ENCODE results near the gene CHAT. TPM values are rescaled to one million over a fixed set of nuclear protein-coding genes. Genes with fewer than 3 reads are reported as not detected.

CHAT gene
- total and polyA plus RNA-seq, 4 donors = not detected

- Histone ChIP-seq H3K27ac (ENCODE audit: low read depth in 1 of 2, low read length in 1 of 2) (no peak overlapping the region), H3K4me1 (ENCODE audit: control insufficient read depth in 5 of 5, insufficient read depth in 5 of 5, low read length in 5 of 5) (no peaks in the 10 kb centered on the region), H3K27me3 (ENCODE audit: control insufficient read depth in 3 of 3, insufficient read depth in 3 of 3, low read length in 2 of 3) (peaks cover 0 to 6% (median 0%) of the 10 kb centered on the region in 3 donors), H3K36me3 (ENCODE audit: control insufficient read depth in 4 of 4, insufficient read depth in 4 of 4, low read length in 4 of 4) (no peaks in the 10 kb centered on the region), H3K9me3 (ENCODE audit: control insufficient read depth in 4 of 4, insufficient read depth in 3 of 4, low read length in 3 of 4) (no peaks in the 10 kb centered on the region), H3K4me3 (no peak overlapping the region), H3K9ac (ENCODE audit: insufficient read depth in 1 of 2, low read length in 2 of 2) (no peak overlapping the region)
- ATAC-seq (ENCODE audit: insufficient read depth, low FRiP score) = no peak
- TF ChIP-seq CTCF (IDR thresholded peaks at IDR 0.05; ENCODE audit: control extremely low read depth, extremely low read depth) = no peak
- no peak for DNase-seq
- 89 to 95% methylated on average over 3 of the region's 3 CpGs for WGBS, 2 donors
These were observed 35.4 kb upstream of the CHAT start for GRCh38 chr10:49578392-49578791.

- Histone ChIP-seq H3K9ac (ENCODE audit: insufficient read depth in 1 of 2, low read length in 2 of 2) (no peak overlapping the region), H3K36me3 (ENCODE audit: control insufficient read depth in 4 of 4, insufficient read depth in 4 of 4, low read length in 4 of 4) (no peaks in the 10 kb centered on the region), H3K4me3 (no peak overlapping the region), H3K4me1 (ENCODE audit: control insufficient read depth in 5 of 5, insufficient read depth in 5 of 5, low read length in 5 of 5) (no peaks in the 10 kb centered on the region), H3K27me3 (ENCODE audit: control insufficient read depth in 3 of 3, insufficient read depth in 3 of 3, low read length in 2 of 3) (peaks cover 0 to 12% (median 0%) of the 10 kb centered on the region in 3 donors), H3K9me3 (ENCODE audit: control insufficient read depth in 4 of 4, insufficient read depth in 3 of 4, low read length in 3 of 4) (no peaks in the 10 kb centered on the region), H3K27ac (ENCODE audit: low read depth in 1 of 2, low read length in 1 of 2) (no peak overlapping the region)
- TF ChIP-seq CTCF (IDR thresholded peaks at IDR 0.05; ENCODE audit: control extremely low read depth, extremely low read depth) = no peak
- DNase-seq = no peak
- ATAC-seq (ENCODE audit: insufficient read depth, low FRiP score) = no peak
- 43 to 60% methylated on average over 2 of the region's 2 CpGs for WGBS, 2 donors
These were observed 34.2 kb upstream of the CHAT start for GRCh38 chr10:49579621-49580020.

- no peak for TF ChIP-seq CTCF (IDR thresholded peaks at IDR 0.05; ENCODE audit: control extremely low read depth, extremely low read depth)
These were observed 28.4 kb upstream of the CHAT start for GRCh38 chr10:49585387-49585786.

GRCh38 chr10:49587981-49588380, 25.9 kb upstream of the CHAT start:
- no peak for DNase-seq
- Histone ChIP-seq H3K4me1 (ENCODE audit: control insufficient read depth in 5 of 5, insufficient read depth in 5 of 5, low read length in 5 of 5) (no peaks in the 10 kb centered on the region), H3K4me3 (no peak overlapping the region), H3K9me3 (ENCODE audit: control insufficient read depth in 4 of 4, insufficient read depth in 3 of 4, low read length in 3 of 4) (peaks cover 0 to 1% (median 0%) of the 10 kb centered on the region in 4 donors), H3K9ac (ENCODE audit: insufficient read depth in 1 of 2, low read length in 2 of 2) (no peak overlapping the region), H3K36me3 (ENCODE audit: control insufficient read depth in 4 of 4, insufficient read depth in 4 of 4, low read length in 4 of 4) (no peaks in the 10 kb centered on the region), H3K27me3 (ENCODE audit: control insufficient read depth in 3 of 3, insufficient read depth in 3 of 3, low read length in 2 of 3) (peaks cover 0 to 6% (median 0%) of the 10 kb centered on the region in 3 donors), H3K27ac (ENCODE audit: low read depth in 1 of 2, low read length in 1 of 2) (no peak overlapping the region)
- no peak for TF ChIP-seq CTCF (IDR thresholded peaks at IDR 0.05; ENCODE audit: control extremely low read depth, extremely low read depth)
- no peak for ATAC-seq (ENCODE audit: insufficient read depth, low FRiP score)
- 82 to 85% methylated on average over 4 of the region's 4 CpGs for WGBS, 2 donors

More at GRCh38 chr10:49585387-49585786, 28.4 kb upstream of the CHAT start:
- Histone ChIP-seq H3K27me3 (ENCODE audit: control insufficient read depth in 3 of 3, insufficient read depth in 3 of 3, low read length in 2 of 3) (peaks cover 0 to 12% (median 0%) of the 10 kb centered on the region in 3 donors), H3K9me3 (ENCODE audit: control insufficient read depth in 4 of 4, insufficient read depth in 3 of 4, low read length in 3 of 4) (peaks cover 0 to 1% (median 0%) of the 10 kb centered on the region in 4 donors), H3K4me1 (ENCODE audit: control insufficient read depth in 5 of 5, insufficient read depth in 5 of 5, low read length in 5 of 5) (no peaks in the 10 kb centered on the region), H3K36me3 (ENCODE audit: control insufficient read depth in 4 of 4, insufficient read depth in 4 of 4, low read length in 4 of 4) (no peaks in the 10 kb centered on the region), H3K4me3 (no peak overlapping the region), H3K27ac (ENCODE audit: low read depth in 1 of 2, low read length in 1 of 2) (no peak overlapping the region), H3K9ac (ENCODE audit: insufficient read depth in 1 of 2, low read length in 2 of 2) (no peak overlapping the region)
- no peak for ATAC-seq (ENCODE audit: insufficient read depth, low FRiP score)
- no peak for DNase-seq

Measured in lung (tissue), 12 donors.